SK-N-SH (cell line): ENCODE measurements around the gene PLD3. TPM values are rescaled to one million over a fixed set of nuclear protein-coding genes. Genes with fewer than 3 reads are reported as not detected.

Experiments used
- CTCF ChIA-PET: fragments of 300-600, 350-600 bp; formaldehyde crosslinking; extraction: SDS; loops from one replicate; lab custom pipeline; 2021; lab: Yijun Ruan, JAX
- POLR2A ChIA-PET: fragments of 350-600 bp; sonication (Branson Sonifier 250); formaldehyde crosslinking; extraction: SDS; loops from one replicate; lab custom pipeline; 2020; ENCODE audit warnings: antibody characterized with exemption, inconsistent platforms; lab: Yijun Ruan, JAX
- DNase-seq: peaks from one replicate; pipeline ENCODE4 v3.0.0; 2012
- H2AFZ ChIP-seq: fragments of 200-600 bp; sonication (generic); 2 replicates; pipeline ENCODE4 v1.8.1; 2016; ENCODE audit warnings: antibody characterized with exemption, mild to moderate bottlenecking, low read depth
- H3F3A ChIP-seq: fragments of 200-600 bp; sonication (generic); replicated peaks from 2 replicates; pipeline ENCODE3; 2016; ENCODE audit warnings: antibody characterized with exemption, mild to moderate bottlenecking; ENCODE audit not compliant: insufficient read depth
- H3K27ac ChIP-seq, 2 experiments: fragments of 200-500 bp in 1 of 2; fragments of 200-600 bp in 1 of 2; sonication (Bioruptor generic) in 1 of 2; sonication (generic), shearing (Covaris generic) in 1 of 2; 2 replicates each; pipeline versions ENCODE4 v1.5.1 to v1.6.1; 2014 to 2016; ENCODE audit warnings: low read depth in 2 of 2, inconsistent platforms in 1 of 2, low read length in 1 of 2, mild to moderate bottlenecking in 1 of 2, mixed read lengths in 1 of 2
- H3K27me3 ChIP-seq: fragments of 200-600 bp; sonication (generic), shearing (Covaris generic); 2 replicates; pipeline ENCODE4 v1.6.1; 2016; ENCODE audit warnings: mixed run types; ENCODE audit not compliant: insufficient read depth
- H3K36me3 ChIP-seq, 2 experiments: fragments of 200-500 bp in 1 of 2; fragments of 200-600 bp in 1 of 2; sonication (Bioruptor generic) in 1 of 2; sonication (generic) in 1 of 2; replicated peaks in 1 of 2; 2 replicates each; pipeline versions ENCODE3 to v1.5.1; 2014 to 2016; ENCODE audit warnings: low read length in 1 of 2, mild to moderate bottlenecking in 1 of 2; ENCODE audit not compliant: insufficient read depth in 2 of 2, control insufficient read depth in 1 of 2
- H3K4me1 ChIP-seq, 2 experiments: fragments of 200-500 bp in 1 of 2; fragments of 200-600 bp in 1 of 2; sonication (Bioruptor generic) in 1 of 2; sonication (generic), shearing (Covaris generic) in 1 of 2; 2 replicates each; pipeline versions ENCODE4 v1.5.1 to v1.6.1; 2014 to 2016; ENCODE audit warnings: low read depth in 1 of 2, low read length in 1 of 2, mixed run types in 1 of 2; ENCODE audit not compliant: insufficient read depth in 2 of 2, control insufficient read depth in 1 of 2
- H3K4me2 ChIP-seq: fragments of 200-600 bp; sonication (generic), shearing (Covaris generic); 2 replicates; pipeline ENCODE4 v1.6.1; 2017; ENCODE audit warnings: mixed run types
- H3K4me3 ChIP-seq, 2 experiments: fragments of 200-500 bp in 1 of 2; fragments of 200-600 bp in 1 of 2; sonication (Bioruptor generic) in 1 of 2; sonication (generic), shearing (Covaris generic) in 1 of 2; 2 replicates each; pipeline versions ENCODE4 v1.5.1 to v1.8.1; 2014 to 2016; ENCODE audit warnings: low read depth in 2 of 2, inconsistent platforms in 1 of 2, low read length in 1 of 2, mild to moderate bottlenecking in 1 of 2, mixed read lengths in 1 of 2, moderate library complexity in 1 of 2
- H3K79me2 ChIP-seq: fragments of 200-600 bp; sonication (generic); 2 replicates; pipeline ENCODE4 v1.8.1; 2017; ENCODE audit warnings: mild to moderate bottlenecking; ENCODE audit not compliant: insufficient read depth
- H3K9ac ChIP-seq: fragments of 200-600 bp; sonication (generic); 2 replicates; pipeline ENCODE4 v1.6.1; 2017; ENCODE audit warnings: mixed run types
- H3K9me2 ChIP-seq: fragments of 200-600 bp; sonication (generic); 2 replicates; pipeline ENCODE4 v1.6.1; 2017; ENCODE audit warnings: mixed run types
- H3K9me3 ChIP-seq: fragments of 200-600 bp; sonication (generic); 2 replicates; pipeline ENCODE4 v1.6.1; 2017; ENCODE audit warnings: mixed run types, mild to moderate bottlenecking, moderate library complexity
- H4K20me1 ChIP-seq: fragments of 200-600 bp; sonication (generic); 2 replicates; pipeline ENCODE4 v1.6.1; 2017; ENCODE audit warnings: mild to moderate bottlenecking, mixed run types; ENCODE audit not compliant: insufficient read depth
- CHD2 ChIP-seq: fragments of 150-350 bp; IDR thresholded peaks from 2 replicates; pipeline ENCODE4 v1.6.1; 2018; ENCODE audit warnings: low read length; ENCODE audit not compliant: partially characterized antibody
- ELF1 ChIP-seq: IDR thresholded peaks from 2 replicates; pipeline ENCODE4 v1.4.0; 2012
- EP300 ChIP-seq, 2 experiments: IDR thresholded peaks; 2 replicates each; pipeline versions ENCODE4 v1.4.0 to v1.6.1; 2012; ENCODE audit warnings: borderline replicate concordance in 1 of 2, low read depth in 1 of 2, low read length in 1 of 2
- FOSL2 ChIP-seq: IDR thresholded peaks from 2 replicates; pipeline ENCODE4 v1.4.0; 2012; ENCODE audit warnings: low read depth, mild to moderate bottlenecking, moderate library complexity, borderline replicate concordance
- GABPA ChIP-seq: IDR thresholded peaks from 2 replicates; pipeline ENCODE4 v1.4.0; 2012; ENCODE audit warnings: low read depth, mild to moderate bottlenecking
- MXI1 ChIP-seq: IDR thresholded peaks from 2 replicates; pipeline ENCODE4 v1.6.1; 2012; ENCODE audit warnings: mild to moderate bottlenecking, low read depth, low read length, improper control_type of control experiment
- NRF1 ChIP-seq: IDR thresholded peaks from 2 replicates; pipeline ENCODE4 v1.6.1; 2012; ENCODE audit warnings: low read depth, mild to moderate bottlenecking, low read length
- RAD21 ChIP-seq: IDR thresholded peaks from 2 replicates; pipeline ENCODE4 v1.6.1; 2012; ENCODE audit warnings: mild to moderate bottlenecking, low read length
- RCOR1 ChIP-seq: fragments of 150-350 bp; IDR thresholded peaks from 2 replicates; pipeline ENCODE4 v1.6.1; 2017; ENCODE audit warnings: antibody characterized with exemption, low read length
- RXRA ChIP-seq: IDR thresholded peaks from 2 replicates; pipeline ENCODE4 v1.4.0; 2012; ENCODE audit warnings: low read depth, mild to moderate bottlenecking, borderline replicate concordance
- SMC3 ChIP-seq: IDR thresholded peaks from 2 replicates; pipeline ENCODE4 v1.6.1; 2012; ENCODE audit warnings: low read depth, low read length, improper control_type of control experiment
- TAF1 ChIP-seq: IDR thresholded peaks from 2 replicates; pipeline ENCODE4 v1.6.1; 2012; ENCODE audit warnings: low read depth, mild to moderate bottlenecking, low read length, moderate library complexity, borderline replicate concordance
- TCF12 ChIP-seq: IDR thresholded peaks from 2 replicates; pipeline ENCODE4 v1.4.0; 2012
- WGBS: methylation state at CpG from one replicate; pipeline ENCODE4 v1.1.6; 2017; ENCODE audit warnings: low lambda C conversion rate; 5-methylcytosine and 5-hydroxymethylcytosine counted together
- polyA plus RNA-seq, 3 experiments: library from polyadenylated mRNA; depleted of rRNA; stranded (reverse); fragments of >200 nt; gene quantifications; 2 replicates each; pipeline ENCODE4 v1.2.3, GENCODE V29; 2012
- TF ChIP-seq, protein P1 (sequence below): IDR thresholded peaks from 2 replicates; pipeline ENCODE4; 2012
- TF ChIP-seq, protein P2 (sequence below): fragments of 200-600 bp; sonication (generic); IDR thresholded peaks from 2 replicates; pipeline ENCODE4 v1.6.1; 2017; ENCODE audit warnings: antibody characterized with exemption, mild to moderate bottlenecking, moderate library complexity
- TF ChIP-seq, protein P3 (sequence below): IDR thresholded peaks from 2 replicates; pipeline ENCODE4 v1.6.1; 2012; ENCODE audit warnings: mild to moderate bottlenecking, low read depth, low read length, moderate library complexity

PLD3 gene
- polyA plus RNA-seq, 1 of the 3 experiments (the other 2 are of a cell fraction): 511 TPM

DNA sequence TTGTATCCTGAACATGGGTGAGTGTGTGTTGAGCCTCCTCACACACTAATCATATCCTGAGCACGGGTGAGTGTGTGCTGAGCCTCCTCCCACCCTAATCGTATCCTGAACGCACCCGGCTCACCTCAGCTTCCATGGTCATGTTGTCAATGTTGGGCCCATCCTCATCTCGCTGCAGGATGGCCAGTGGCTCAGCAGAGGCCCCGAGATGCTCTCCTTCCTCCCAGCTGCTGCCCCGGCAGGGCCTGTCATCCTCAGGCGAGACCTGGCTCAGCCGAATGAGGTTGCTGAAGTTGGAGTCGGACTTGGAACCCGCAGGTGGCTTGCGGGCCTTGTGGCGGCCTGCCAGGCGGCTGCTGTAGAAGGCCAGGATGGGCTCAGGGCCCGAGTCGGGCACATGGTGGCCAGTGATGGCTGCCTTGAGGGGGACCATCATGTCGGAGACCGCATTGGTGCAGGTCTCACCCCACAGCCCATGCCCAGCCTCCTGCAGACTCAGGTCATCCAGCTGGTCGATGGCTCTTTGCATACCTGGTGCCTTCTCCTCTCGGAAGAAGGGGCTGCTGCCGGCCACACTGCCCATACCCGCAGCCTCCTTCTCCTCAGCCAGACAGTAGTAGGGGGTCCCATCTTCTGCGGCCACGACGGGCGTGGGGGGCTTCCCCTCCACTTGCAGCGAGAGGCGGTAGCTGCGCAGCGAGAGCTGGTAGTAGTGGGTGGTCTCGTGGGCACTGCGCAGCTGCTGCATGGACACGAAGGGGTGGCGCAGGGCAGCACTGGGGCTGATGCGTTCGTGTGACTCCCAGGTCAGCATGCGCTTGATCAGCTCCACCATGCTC, 31.9 kb downstream of the PLD3 start:
- no peak overlapping the region for H3K4me2 ChIP-seq
- no peaks in the 10 kb centered on the region for H3K9me3 ChIP-seq
- DNase-seq: peak; percentile 11
- H3K36me3 ChIP-seq: peaks cover 0 to 19% of the 10 kb centered on the region in 2 experiments
- H3K79me2 ChIP-seq: no peaks in the 10 kb centered on the region
- H3K9me2 ChIP-seq: no peaks in the 10 kb centered on the region
- no peaks in the 10 kb centered on the region for H3K4me1 ChIP-seq
- H3K9ac ChIP-seq: no peak overlapping the region
- CTCF ChIA-PET: interaction anchor here (1.0 kb wide), 1 partner anchor 14 kb away, joined by 4 read pairs; no protein-coding TSS in a partner anchor
- H3K27me3 ChIP-seq: no peaks in the 10 kb centered on the region
- TF ChIP-seq, protein P1, sequence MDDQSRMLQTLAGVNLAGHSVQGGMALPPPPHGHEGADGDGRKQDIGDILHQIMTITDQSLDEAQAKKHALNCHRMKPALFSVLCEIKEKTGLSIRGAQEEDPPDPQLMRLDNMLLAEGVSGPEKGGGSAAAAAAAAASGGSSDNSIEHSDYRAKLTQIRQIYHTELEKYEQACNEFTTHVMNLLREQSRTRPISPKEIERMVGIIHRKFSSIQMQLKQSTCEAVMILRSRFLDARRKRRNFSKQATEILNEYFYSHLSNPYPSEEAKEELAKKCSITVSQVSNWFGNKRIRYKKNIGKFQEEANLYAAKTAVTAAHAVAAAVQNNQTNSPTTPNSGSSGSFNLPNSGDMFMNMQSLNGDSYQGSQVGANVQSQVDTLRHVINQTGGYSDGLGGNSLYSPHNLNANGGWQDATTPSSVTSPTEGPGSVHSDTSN: no peak
- TF ChIP-seq ELF1: no peak
- TF ChIP-seq NRF1: no peak
- no peak for TF ChIP-seq RCOR1
- TF ChIP-seq EP300 (IDR thresholded peaks at IDR 0.05; ENCODE audit: borderline replicate concordance in 1 of 2, low read depth in 1 of 2, low read length in 1 of 2): no peak
- TF ChIP-seq SMC3: no peak
- TF ChIP-seq GABPA: no peak
- TF ChIP-seq MXI1: no peak
- no peak for TF ChIP-seq TCF12
- TF ChIP-seq CHD2: no peak
- no peak for TF ChIP-seq RXRA
- no peak for TF ChIP-seq FOSL2
- TF ChIP-seq, protein P2, sequence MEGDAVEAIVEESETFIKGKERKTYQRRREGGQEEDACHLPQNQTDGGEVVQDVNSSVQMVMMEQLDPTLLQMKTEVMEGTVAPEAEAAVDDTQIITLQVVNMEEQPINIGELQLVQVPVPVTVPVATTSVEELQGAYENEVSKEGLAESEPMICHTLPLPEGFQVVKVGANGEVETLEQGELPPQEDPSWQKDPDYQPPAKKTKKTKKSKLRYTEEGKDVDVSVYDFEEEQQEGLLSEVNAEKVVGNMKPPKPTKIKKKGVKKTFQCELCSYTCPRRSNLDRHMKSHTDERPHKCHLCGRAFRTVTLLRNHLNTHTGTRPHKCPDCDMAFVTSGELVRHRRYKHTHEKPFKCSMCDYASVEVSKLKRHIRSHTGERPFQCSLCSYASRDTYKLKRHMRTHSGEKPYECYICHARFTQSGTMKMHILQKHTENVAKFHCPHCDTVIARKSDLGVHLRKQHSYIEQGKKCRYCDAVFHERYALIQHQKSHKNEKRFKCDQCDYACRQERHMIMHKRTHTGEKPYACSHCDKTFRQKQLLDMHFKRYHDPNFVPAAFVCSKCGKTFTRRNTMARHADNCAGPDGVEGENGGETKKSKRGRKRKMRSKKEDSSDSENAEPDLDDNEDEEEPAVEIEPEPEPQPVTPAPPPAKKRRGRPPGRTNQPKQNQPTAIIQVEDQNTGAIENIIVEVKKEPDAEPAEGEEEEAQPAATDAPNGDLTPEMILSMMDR: no peak
- TF ChIP-seq RAD21: no peak
- TF ChIP-seq TAF1: no peak
- no peak overlapping the region for H3K4me3 ChIP-seq
- WGBS: 93% methylated on average over 32 of the region's 37 CpGs
- POLR2A ChIA-PET: interaction anchor here (0.7 kb wide), 2 partner anchors 9 kb away, joined by 3 to 4 read pairs; no protein-coding TSS in a partner anchor
- H4K20me1 ChIP-seq: no peaks in the 10 kb centered on the region
- H2AFZ ChIP-seq: no peak overlapping the region
- H3K27ac ChIP-seq: no peak overlapping the region
- no peaks in the 10 kb centered on the region for H3F3A ChIP-seq

DNA sequence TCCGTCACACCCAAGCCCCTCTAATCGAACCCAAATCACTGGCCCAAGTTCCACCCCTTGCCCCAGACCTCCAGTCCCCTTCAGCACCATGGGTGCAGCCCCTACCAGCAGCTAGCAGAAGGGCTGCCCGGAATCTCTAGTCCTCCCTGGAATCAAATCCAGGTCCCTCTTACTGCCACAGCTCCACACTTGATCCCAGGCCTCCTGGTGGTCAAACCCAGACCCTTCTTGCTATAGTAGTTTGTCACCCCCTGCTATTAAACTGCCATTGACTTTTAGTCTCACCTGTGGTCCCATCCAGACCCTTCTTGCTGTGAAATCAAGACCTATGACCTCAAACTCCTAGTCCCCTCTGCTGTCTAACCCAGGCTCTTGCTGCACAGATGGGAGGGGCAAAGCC, 32.8 kb downstream of the PLD3 start:
- TF ChIP-seq, protein P3, sequence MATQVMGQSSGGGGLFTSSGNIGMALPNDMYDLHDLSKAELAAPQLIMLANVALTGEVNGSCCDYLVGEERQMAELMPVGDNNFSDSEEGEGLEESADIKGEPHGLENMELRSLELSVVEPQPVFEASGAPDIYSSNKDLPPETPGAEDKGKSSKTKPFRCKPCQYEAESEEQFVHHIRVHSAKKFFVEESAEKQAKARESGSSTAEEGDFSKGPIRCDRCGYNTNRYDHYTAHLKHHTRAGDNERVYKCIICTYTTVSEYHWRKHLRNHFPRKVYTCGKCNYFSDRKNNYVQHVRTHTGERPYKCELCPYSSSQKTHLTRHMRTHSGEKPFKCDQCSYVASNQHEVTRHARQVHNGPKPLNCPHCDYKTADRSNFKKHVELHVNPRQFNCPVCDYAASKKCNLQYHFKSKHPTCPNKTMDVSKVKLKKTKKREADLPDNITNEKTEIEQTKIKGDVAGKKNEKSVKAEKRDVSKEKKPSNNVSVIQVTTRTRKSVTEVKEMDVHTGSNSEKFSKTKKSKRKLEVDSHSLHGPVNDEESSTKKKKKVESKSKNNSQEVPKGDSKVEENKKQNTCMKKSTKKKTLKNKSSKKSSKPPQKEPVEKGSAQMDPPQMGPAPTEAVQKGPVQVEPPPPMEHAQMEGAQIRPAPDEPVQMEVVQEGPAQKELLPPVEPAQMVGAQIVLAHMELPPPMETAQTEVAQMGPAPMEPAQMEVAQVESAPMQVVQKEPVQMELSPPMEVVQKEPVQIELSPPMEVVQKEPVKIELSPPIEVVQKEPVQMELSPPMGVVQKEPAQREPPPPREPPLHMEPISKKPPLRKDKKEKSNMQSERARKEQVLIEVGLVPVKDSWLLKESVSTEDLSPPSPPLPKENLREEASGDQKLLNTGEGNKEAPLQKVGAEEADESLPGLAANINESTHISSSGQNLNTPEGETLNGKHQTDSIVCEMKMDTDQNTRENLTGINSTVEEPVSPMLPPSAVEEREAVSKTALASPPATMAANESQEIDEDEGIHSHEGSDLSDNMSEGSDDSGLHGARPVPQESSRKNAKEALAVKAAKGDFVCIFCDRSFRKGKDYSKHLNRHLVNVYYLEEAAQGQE: no peak
- TF ChIP-seq SMC3 (no peak), RXRA (no peak)
- TF ChIP-seq, all 33 proteins: peak for 0
- POLR2A ChIA-PET: interaction anchor here (1.3 kb wide), 1 partner anchor 16 kb away, joined by 3 read pairs; no protein-coding TSS in a partner anchor
- peaks cover 0 to 19% of the 10 kb centered on the region in 2 experiments for H3K36me3 ChIP-seq
- no peaks in the 10 kb centered on the region for H3K9me2 ChIP-seq
- H2AFZ ChIP-seq: no peak overlapping the region
- H3K4me3 ChIP-seq: no peak overlapping the region
- no peaks in the 10 kb centered on the region for H3K79me2 ChIP-seq
- CTCF ChIA-PET: interaction anchor here (1.0 to 1.5 kb wide), 2 partner anchors 14 to 22 kb away, joined by 3 to 4 read pairs; no protein-coding TSS in a partner anchor
- H3F3A ChIP-seq: no peaks in the 10 kb centered on the region
- WGBS: 72% methylated on average over 3 of the region's 3 CpGs
- H3K9ac ChIP-seq: no peak overlapping the region
- no peak overlapping the region for H3K4me2 ChIP-seq
- H3K27me3 ChIP-seq: no peaks in the 10 kb centered on the region
- no peak overlapping the region for H3K27ac ChIP-seq
- no peaks in the 10 kb centered on the region for H3K9me3 ChIP-seq
- no peaks in the 10 kb centered on the region for H3K4me1 ChIP-seq
- no peaks in the 10 kb centered on the region for H4K20me1 ChIP-seq
- DNase-seq: peak; percentile 33
